Keratinocyte (primary cell): ENCODE data around the gene TASOR. TPM values are rescaled to one million over a fixed set of nuclear protein-coding genes. Genes with fewer than 3 reads are reported as not detected.

Experiments
- DNase-seq: peaks from one replicate; pipeline ENCODE4 v3.0.0-alpha.2; 2011; ENCODE audit warnings: low read depth, missing footprints, low spot score
- FAIRE-seq: peaks from 2 replicates; lab custom pipeline; 2011; peaks lifted over from hg19 to GRCh38; lab: Jason Lieb, UNC
- H2AFZ ChIP-seq: 2 replicates; pipeline ENCODE4 v1.6.0; 2012; ENCODE audit warnings: low read length, control low read depth, inconsistent platforms; ENCODE audit not compliant: control insufficient read depth
- H3K27ac ChIP-seq: 2 replicates; pipeline ENCODE4 v1.5.1; 2011; ENCODE audit warnings: low read length; ENCODE audit not compliant: control insufficient read depth, insufficient read depth
- H3K27me3 ChIP-seq: 3 replicates; pipeline ENCODE4 v1.6.0; 2011; ENCODE audit warnings: low read length; ENCODE audit not compliant: control insufficient read depth, insufficient read depth; ENCODE audit errors: extremely low read depth
- H3K36me3 ChIP-seq, 2 experiments: 2 replicates in 1 of 2; 3 replicates in 1 of 2; pipeline ENCODE4 v1.5.1; 2011; ENCODE audit warnings: low read length in 2 of 2, mild to moderate bottlenecking in 1 of 2; ENCODE audit not compliant: control insufficient read depth in 2 of 2, insufficient read depth in 2 of 2; ENCODE audit errors: extremely low read depth in 1 of 2
- H3K4me1 ChIP-seq: 3 replicates; pipeline ENCODE4 v1.5.1; 2011; ENCODE audit warnings: low read length; ENCODE audit not compliant: control insufficient read depth, insufficient read depth; ENCODE audit errors: extremely low read depth
- H3K4me2 ChIP-seq: 3 replicates; pipeline ENCODE4 v1.6.0; 2011; ENCODE audit warnings: low read depth, low read length; ENCODE audit not compliant: control insufficient read depth, insufficient read depth; ENCODE audit errors: extremely low read depth
- H3K4me3 ChIP-seq, 3 experiments: fragments of 200-600 bp in 1 of 3; sonication (generic) in 1 of 3; 2 replicates in 2 of 3; 3 replicates in 1 of 3; pipeline ENCODE4 v1.5.1; 2011 to 2016; ENCODE audit warnings: low read length in 3 of 3, mild to moderate bottlenecking in 3 of 3, control low read depth in 2 of 3, inconsistent platforms in 1 of 3, low read depth in 1 of 3, mixed read lengths in 1 of 3, mixed run types in 1 of 3, moderate library complexity in 1 of 3; ENCODE audit not compliant: control insufficient read depth in 2 of 3, insufficient read depth in 2 of 3; ENCODE audit errors: extremely low read depth in 1 of 3
- H3K79me2 ChIP-seq: 2 replicates; pipeline ENCODE4 v1.6.0; 2012; ENCODE audit warnings: low read length; ENCODE audit not compliant: control insufficient read depth, insufficient read depth
- H3K9ac ChIP-seq: 3 replicates; pipeline ENCODE4 v1.6.0; 2011; ENCODE audit warnings: low read length; ENCODE audit not compliant: control insufficient read depth, insufficient read depth; ENCODE audit errors: extremely low read depth
- H3K9me1 ChIP-seq: 3 replicates; pipeline ENCODE4 v1.6.0; 2011; ENCODE audit warnings: low read length; ENCODE audit not compliant: control insufficient read depth, insufficient read depth; ENCODE audit errors: extremely low read depth
- H3K9me3 ChIP-seq: 2 replicates; pipeline ENCODE4 v1.5.1; 2012; ENCODE audit warnings: low read depth, low read length; ENCODE audit not compliant: control insufficient read depth
- H4K20me1 ChIP-seq: 3 replicates; pipeline ENCODE4 v1.6.0; 2011; ENCODE audit warnings: low read length; ENCODE audit not compliant: control insufficient read depth, insufficient read depth; ENCODE audit errors: extremely low read depth
- CTCF ChIP-seq, 3 experiments: IDR thresholded peaks in 1 of 3; conservative IDR thresholded peaks in 1 of 3; optimal IDR thresholded peaks in 1 of 3; 2 replicates in 2 of 3; 3 replicates in 1 of 3; pipeline versions ENCODE3 to v1.5.1; 2011; ENCODE audit warnings: low read length in 3 of 3, mild to moderate bottlenecking in 3 of 3, moderate library complexity in 2 of 3, control low read depth in 1 of 3, inconsistent platforms in 1 of 3; ENCODE audit not compliant: insufficient read depth in 2 of 3; ENCODE audit errors: extremely low read depth in 1 of 3
- EZH2 ChIP-seq: IDR thresholded peaks from one replicate; pipeline ENCODE4 v1.6.1; 2012; ENCODE audit warnings: inconsistent platforms, mild to moderate bottlenecking, low read length, moderate library complexity
- dilution Hi-C: fragments of 300-500 bp; cut with MboI; formaldehyde crosslinking; loops from one replicate; pipeline ENCODE4 v1.7.0; 2020; ENCODE audit warnings: low sequenced_read_pairs; ENCODE audit not compliant: extremely low pct_ligation_motif_present
- polyA plus RNA-seq, 5 experiments: library from polyadenylated mRNA; depleted of rRNA in 3 of 5; stranded (reverse) in 3 of 5; stranded (forward) in 1 of 5; unstranded in 1 of 5; fragments of >200 nt; gene quantifications; 1 replicate in 1 of 5; 2 replicates in 3 of 5; 3 replicates in 1 of 5; pipeline versions ENCODE4 v1.2.1 to v1.2.3, GENCODE V29; 2011 to 2012; ENCODE audit warnings: missing spikeins in 2 of 5, low read depth in 1 of 5, low replicate concordance in 1 of 5

Gene TASOR
- polyA plus RNA-seq, 1 donor (not counting 4 experiments of a cell fraction or from before 2014, with no cell fraction given): 38.6 TPM

GRCh38 chr3:56655709-56656108 is 27.4 kb downstream of the TASOR start:
- no peak for DNase-seq
- Histone ChIP-seq H3K9ac (no peak overlapping the region), H3K36me3 (peaks cover 3 to 16% of the 10 kb centered on the region in 2 experiments), H3K4me2 (no peak overlapping the region), H2AFZ (no peak overlapping the region), H3K4me3 (no peak overlapping the region), H3K27me3 (no peaks in the 10 kb centered on the region), H3K9me3 (no peaks in the 10 kb centered on the region), H3K27ac (no peak overlapping the region), H4K20me1 (no peaks in the 10 kb centered on the region), H3K79me2 (peaks cover 21% of the 10 kb centered on the region), H3K9me1 (no peaks in the 10 kb centered on the region), H3K4me1 (no peaks in the 10 kb centered on the region)
- FAIRE-seq: no peak
- dilution Hi-C loops: no loop called here
- TF ChIP-seq EZH2 (no peak), CTCF (optimal IDR thresholded peaks at IDR 0.05 in 1 of 3, IDR thresholded peaks at IDR 0.05 in 1 of 3, conservative IDR thresholded peaks at IDR 0.05 in 1 of 3; ENCODE audit: extremely low read depth in 1 of 3, insufficient read depth in 2 of 3, low read length in 3 of 3) (no peak)

- Histone ChIP-seq H3K79me2 (peaks cover 23% of the 10 kb centered on the region), H3K9me1 (no peaks in the 10 kb centered on the region), H3K4me2 (no peak overlapping the region), H3K36me3 (peaks cover 2 to 14% of the 10 kb centered on the region in 2 experiments), H3K4me3 (no peak overlapping the region), H4K20me1 (no peaks in the 10 kb centered on the region), H3K4me1 (no peaks in the 10 kb centered on the region), H3K27ac (no peak overlapping the region), H3K27me3 (no peaks in the 10 kb centered on the region), H3K9ac (no peak overlapping the region), H2AFZ (no peak overlapping the region), H3K9me3 (no peaks in the 10 kb centered on the region)
- FAIRE-seq (no peak), DNase-seq (no peak)
- TF ChIP-seq EZH2: no peak
- no peak for TF ChIP-seq CTCF (optimal IDR thresholded peaks at IDR 0.05 in 1 of 3, IDR thresholded peaks at IDR 0.05 in 1 of 3, conservative IDR thresholded peaks at IDR 0.05 in 1 of 3; ENCODE audit: extremely low read depth in 1 of 3, insufficient read depth in 2 of 3, low read length in 3 of 3)
- dilution Hi-C loops: no loop called here
Measured at GRCh38 chr3:56654460-56654859, 28.6 kb downstream of the TASOR start.
